Measurements from ENCODE around the gene MYO10. TPM values are rescaled to one million over a fixed set of nuclear protein-coding genes. Genes with fewer than 3 reads are reported as not detected.

MYO10 gene
- polyA plus RNA-seq, 4 donors: 28.8 to 46.4 (median 40.1) TPM

DNA sequence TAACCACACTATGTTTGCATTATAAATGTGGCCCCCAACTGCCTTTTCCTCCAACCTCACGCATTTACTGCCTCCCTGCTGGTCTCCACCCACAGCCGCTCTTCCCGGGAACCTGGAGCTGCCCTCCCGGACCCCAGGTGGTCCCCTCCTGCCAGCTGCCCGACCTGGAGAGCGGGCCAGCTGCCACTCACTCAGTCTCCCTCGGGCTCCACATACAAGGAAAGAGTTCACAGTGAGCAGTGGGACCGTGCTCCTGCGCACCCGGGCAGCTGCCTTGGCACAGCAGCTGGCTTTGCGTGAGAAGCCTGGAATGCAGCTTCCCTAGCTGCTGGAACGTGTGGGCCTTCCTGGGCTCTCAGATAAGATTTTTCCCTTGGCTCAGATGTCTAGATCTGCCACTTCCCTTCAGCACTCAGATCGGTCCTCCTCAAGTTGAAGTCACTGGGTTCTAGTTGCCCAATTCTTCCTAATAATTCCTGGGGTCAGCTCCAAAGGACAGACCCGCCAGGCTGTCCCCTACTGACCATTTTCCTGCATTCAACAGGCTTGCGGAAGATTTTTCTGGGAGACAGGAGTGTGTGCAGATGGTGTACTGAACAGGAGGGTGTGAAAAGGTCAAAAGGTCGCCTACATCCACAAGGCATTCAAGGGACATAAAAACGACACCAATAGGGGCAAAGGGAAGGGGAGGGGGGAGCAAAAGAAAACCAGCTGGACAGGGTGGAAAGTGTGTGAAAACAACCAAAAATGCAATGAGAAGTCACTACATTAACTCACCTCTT lies 69.1 kb downstream of the MYO10 start:
- no peak for DNase-seq (ENCODE audit: low read depth in 4 of 4, low spot score in 3 of 4)

DNA sequence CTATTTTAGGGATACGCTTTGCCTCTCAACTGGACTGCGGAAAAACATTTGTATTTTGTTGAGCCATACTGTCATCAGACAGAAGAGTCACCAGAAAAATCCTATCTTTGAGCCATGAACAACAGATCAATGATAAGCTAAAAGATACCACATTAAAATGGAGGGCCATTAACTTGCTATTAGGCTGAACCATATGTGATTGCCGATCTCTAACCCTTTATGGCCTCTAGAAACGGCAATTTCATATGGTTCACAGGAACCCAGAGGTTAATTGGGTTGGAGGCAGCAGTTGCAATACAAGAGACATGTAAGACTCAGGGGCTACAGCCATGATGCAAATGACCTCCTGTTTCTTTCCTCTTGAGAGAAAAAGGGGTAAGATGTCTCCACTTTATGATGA lies 69.8 kb downstream of the MYO10 start:
- DNase-seq (ENCODE audit: low read depth in 4 of 4, low spot score in 3 of 4): no peak

DNA sequence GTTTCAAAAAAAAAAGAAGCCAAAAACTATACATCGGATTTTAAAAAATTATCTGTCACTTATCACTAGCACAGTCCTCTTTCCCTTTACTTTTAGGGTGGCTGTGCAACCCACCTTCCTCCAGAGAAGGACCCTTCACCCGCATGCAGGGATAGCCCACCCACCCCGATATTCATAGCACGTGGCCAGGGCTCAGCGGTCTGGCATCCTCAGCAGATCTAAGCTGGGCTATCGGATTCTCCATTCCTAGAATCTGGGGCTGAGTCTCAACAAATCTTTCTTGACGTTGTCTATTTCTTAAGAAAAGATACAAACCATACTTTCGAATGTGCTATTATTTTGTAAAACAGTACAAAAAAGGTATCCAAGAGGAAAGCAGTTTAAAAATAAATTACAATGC lies 70.9 kb downstream of the MYO10 start:
- DNase-seq (ENCODE audit: low read depth in 4 of 4, low spot score in 3 of 4): no peak

DNA sequence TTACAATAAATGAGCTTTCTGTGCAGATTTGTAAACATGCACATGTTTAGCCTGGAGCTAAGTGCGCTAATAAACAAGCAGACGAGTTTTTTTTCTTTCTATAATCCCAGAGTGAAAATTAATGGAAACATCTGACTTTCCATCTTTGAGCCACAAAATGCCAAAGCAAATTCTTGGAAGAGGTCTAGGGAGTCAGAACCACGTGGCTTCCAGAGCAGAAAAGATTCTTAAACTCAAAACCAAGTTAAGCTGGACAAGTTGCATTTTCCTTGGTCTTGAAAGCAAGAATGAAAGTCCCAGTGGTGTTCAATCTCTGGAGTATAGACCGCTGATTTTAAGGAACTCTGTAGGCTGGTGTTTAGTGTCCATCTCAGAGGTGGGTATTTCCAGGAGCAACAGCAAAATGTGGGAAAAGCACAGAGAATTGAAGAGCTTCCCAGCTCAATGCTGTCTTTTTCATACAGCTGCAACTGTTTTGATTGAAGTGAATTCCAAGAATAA lies 71.4 kb downstream of the MYO10 start:
- DNase-seq (ENCODE audit: low read depth in 4 of 4, low spot score in 3 of 4): no peak

DNA sequence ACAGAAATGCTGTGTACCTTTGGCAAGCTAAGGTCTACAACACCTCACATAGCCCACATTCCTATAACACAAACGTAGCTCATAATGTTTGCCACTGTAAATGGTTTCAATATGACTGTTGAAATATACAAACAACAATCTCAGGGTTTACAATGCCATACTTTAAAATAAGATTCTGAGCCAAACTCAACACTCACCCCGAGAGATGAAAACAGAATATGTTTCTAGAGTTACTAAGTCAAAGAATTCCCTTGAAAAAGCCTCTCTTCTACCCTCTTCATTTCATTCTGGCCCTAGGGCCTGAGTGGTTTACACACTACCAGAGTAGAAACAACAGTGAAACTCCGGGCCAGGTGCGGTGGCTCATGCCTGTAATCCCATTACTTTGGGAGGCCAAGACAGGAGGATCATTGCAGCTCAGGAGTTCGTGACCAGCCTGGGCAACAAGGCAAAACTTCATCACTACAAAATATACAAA lies 72.6 kb downstream of the MYO10 start:
- DNase-seq (ENCODE audit: low read depth in 4 of 4, low spot score in 3 of 4): no peak

DNA sequence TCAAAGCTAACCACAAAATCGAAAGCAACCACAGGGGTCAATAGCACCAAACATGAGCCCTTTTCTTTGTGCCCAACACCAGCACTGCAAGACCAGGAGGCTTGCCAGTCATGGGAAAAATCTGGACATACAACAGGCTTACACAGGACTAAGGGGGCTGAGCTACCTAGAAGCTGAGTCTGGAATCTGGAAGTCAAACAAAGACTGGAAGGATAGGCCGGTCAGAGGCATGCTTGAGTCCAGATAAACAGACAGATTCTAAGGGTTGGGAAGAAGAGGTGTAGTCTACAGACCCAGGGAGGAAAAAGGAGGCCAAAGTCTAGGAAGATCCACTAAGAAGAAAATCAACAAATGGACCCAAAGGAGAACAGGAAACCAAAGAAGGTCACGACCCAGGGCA lies 73.3 kb downstream of the MYO10 start:
- DNase-seq (ENCODE audit: low read depth in 4 of 4, low spot score in 3 of 4): no peak

DNA sequence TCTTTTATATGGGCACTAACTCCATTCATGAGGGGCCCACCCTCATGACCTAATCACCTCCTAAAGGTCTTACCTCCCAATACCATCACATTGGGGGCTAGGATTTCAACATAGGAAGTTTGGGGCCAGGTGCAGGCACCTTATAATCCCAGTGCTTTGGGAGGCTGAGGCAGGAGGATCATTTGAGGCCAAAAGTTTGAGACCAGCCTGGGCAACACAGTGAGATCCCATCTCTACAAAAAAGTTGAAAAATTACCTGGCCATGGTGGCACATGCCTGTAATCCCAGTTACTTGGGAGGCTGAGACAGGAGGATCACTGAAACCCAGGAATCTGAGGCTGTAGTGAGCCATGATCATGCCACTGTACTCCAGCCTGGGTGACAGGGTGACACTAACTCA lies 76.7 kb downstream of the MYO10 start:
- no peak for DNase-seq (ENCODE audit: low read depth in 4 of 4, low spot score in 3 of 4)

DNA sequence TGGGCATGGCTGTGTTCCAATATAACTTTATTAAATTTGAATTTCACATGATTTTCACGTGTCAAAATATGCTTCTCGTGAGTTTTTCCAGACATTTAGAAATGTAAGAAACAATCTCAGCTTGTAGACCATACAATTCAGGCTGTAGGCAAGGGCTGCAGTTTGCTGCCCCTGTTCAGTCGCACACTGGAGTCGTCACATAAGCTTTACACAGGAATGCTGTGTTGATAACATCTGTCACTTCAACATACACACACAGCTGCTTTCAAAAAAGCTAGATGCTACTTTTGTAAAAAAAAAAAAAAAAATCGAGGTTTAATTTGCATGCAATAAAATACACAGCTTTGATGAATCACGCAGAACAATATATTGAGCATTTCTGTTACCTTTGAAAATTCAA lies 77.9 kb downstream of the MYO10 start:
- no peak for DNase-seq (ENCODE audit: low read depth in 4 of 4, low spot score in 3 of 4)

DNA sequence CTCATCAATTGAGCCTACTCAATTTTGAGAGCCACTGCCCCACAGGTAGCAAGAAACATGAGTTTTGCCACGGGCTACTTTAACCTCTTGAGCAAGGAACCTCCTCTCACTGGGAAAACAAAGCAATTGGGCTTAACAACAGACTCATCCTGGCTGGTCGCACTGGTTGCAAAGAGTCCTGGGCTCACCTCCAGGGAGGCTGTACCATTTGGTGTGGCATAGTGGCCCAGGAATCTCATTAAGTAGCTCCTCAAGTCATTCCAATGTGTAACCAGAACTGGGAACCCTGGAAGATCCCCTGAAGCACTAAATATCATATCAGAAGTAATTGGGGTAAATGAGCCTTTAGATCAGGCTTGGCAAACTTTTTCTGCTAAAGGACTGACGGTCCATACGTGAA lies 78.5 kb downstream of the MYO10 start:
- no peak for DNase-seq (ENCODE audit: low read depth in 4 of 4, low spot score in 3 of 4)

DNA sequence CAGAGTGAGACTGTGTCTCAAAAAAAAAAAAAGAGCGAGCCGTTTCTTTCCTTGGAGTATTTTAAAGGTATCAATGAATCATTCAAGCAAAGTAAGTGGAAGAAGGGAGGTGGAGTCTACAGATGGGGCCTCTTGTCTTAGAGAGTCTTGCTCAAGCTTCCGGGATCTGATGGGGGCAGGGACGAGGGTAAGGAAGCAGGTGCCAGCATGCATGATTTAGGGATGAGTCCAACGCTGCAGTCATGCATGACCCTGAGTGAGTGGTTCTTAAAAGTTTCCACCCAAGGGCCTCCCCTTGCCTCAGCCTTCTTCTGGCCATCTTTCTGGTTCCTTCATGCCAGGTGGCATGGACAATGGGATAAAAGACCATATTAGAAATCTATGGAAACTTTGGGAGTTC lies 79.6 kb downstream of the MYO10 start:
- DNase-seq (ENCODE audit: low read depth in 4 of 4, low spot score in 3 of 4): no peak

DNA sequence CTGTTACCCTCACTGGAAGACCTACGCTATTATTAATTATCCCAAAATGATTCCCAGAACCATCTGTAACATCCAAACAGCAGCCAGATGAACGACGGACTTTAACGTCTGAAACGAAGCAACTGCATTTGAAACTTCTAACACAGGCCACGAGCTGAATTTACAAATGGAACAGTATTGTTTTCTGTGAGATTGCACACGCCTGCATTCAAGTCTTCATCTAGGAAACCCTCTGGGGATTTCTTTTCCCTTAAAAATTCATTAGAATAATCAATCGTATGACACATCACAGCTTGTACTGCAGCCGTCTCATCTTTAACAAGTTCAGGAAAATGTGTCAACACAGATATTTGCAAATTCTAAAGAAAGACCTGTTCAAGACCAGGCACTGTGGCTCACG lies 80.2 kb downstream of the MYO10 start:
- DNase-seq (ENCODE audit: low read depth in 4 of 4, low spot score in 3 of 4): no peak

DNA sequence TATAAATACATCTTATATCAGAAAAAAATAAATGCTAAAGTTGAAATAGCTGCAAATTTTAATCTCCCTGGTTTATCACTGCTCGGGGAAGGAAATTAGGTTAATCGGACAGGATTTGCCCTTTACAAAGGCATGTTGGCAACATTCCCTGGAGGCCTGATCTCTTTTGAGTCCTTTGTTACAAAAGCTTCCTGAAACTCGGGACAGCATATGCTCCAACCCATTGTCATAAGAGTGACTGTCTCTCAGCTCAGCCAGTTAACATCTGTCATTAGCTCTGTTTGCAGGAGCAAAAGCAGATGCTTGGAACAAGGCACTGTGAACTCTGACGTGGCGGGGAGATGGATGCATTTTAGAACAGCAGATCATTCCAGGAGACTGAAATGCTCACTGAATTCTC lies 80.6 kb downstream of the MYO10 start:
- no peak for DNase-seq (ENCODE audit: low read depth in 4 of 4, low spot score in 3 of 4)

DNA sequence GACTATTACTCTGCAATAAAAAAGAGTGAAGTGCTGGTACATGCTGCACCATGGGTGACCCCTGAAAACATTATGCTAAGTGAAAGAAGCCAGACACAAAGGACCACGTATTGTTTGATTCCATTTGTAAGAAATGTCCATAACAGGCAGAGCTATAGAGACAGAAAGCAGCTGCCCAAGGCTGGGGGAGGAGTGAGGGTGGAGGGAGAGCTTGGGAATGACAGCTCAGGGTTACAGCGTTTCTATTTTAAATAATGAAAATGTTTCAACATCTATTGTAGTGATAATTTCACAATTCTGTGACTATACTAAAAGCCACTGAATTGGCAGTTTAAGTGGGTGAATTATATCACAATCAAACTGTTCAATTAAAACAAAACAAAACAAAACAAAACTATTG lies 81.7 kb downstream of the MYO10 start:
- DNase-seq (ENCODE audit: low read depth in 4 of 4, low spot score in 3 of 4): no peak

DNA sequence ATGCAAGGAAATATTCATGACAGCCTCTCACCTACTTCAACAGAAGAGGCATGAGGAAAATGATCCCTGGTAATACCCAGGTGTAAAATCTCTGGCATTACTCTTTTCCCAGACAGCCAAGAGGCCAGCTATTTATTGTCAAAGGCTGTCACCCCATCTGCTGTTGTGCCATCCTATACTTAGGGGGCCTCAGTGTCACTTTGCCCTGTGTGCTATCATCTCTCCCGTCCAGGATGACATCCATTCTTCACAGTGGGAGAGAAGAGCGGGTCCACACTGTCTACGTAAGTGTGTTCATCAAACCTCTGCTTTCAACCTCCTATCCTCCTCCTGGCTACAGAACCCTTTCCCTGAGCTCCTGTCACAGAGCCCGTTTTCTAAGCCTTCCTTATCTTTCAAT lies 82.6 kb downstream of the MYO10 start:
- no peak for DNase-seq (ENCODE audit: low read depth in 4 of 4, low spot score in 3 of 4)

DNA sequence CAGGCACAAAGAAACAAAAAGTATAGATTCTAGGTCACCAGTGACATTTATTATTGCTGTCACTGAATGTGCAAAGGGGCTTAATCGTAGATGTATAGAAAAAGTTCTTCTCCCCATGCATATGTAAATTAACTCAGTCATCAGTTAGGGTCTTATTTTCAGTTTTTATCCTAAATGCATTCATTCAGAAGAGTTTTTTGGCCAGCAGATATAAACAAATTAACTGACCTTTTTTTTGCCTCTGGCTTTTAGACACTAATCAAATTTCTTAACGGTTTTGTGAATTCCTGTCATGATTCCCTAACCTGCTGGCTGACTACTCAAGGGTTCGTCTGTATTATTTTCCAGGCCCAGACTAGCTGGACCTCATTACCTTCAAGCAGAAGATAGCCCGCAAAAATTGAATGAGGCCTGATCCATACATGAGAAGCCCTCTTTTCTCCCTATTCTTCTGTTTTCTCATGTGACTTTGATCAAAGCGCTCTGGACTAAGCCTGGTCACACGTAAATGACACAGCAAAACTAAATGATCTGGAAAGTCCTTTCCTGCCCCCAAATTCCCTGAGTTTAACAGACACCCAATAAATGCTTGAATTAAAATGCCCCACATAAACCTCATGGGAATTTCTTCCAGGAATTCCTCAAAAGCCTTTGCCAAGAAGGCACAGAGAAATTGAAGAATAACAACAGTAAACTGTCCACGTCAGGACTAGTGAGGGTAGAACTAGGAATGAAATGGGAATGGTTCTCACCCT lies 83.7 kb downstream of the MYO10 start:
- DNase-seq (ENCODE audit: low read depth in 4 of 4, low spot score in 3 of 4): no peak

DNA sequence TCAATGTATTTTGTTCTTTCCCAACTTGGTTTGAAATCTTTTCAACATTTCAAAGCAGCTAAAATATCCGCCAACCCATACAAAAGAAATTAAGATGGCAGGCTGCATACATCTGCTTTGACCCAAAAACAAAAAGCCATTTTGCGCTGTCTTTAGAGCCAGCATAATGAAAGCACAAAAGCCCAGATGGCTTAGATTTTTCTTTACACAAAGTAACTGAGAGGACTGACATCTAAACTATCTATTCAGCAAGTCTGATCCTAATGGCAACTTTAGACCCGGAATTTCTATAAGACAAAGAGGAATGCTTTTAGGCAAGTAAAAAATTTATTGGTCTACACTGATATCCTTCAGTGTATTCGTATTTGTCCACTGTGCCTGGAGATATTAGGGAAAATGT lies 86.3 kb downstream of the MYO10 start:
- no peak for DNase-seq (ENCODE audit: low read depth in 4 of 4, low spot score in 3 of 4)

DNA sequence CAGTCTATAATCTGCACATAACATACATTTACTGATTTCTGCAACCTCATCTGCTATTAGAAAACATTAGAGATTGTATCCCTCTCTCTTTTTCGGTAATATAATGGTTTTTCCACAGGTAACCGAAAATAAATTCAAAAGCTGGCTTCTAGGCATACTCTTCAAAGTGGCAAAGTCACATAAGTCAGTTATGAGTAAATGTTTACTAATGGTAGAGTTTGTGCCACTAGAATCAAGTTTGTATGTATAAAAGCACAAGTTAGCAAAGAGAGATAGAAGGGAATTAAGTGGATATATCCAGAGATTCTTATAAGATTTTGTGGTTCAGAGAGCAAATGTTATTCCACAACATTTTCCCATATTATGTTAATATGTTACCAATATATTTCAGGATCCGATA lies 86.9 kb downstream of the MYO10 start:
- DNase-seq (ENCODE audit: low read depth in 4 of 4, low spot score in 3 of 4): no peak

DNA sequence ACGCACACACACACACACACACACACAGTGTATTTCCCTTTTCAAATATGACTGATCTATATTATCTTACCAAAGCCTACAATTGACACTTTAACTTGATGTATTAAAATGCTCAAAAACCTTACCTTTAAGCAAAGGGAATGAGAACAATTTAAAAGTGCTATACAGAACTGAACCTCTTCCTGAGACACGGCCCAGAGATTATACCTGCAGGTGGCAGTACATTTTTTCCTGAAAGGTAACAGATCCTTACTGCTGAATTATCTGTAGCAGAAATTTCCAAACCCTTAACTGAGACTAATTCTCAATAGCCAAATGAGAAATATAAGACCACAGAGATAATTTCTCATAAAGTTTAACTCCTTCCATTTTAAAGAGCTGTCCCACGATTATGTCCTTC lies 91.1 kb downstream of the MYO10 start:
- DNase-seq (ENCODE audit: low read depth in 4 of 4, low spot score in 3 of 4): no peak

DNA sequence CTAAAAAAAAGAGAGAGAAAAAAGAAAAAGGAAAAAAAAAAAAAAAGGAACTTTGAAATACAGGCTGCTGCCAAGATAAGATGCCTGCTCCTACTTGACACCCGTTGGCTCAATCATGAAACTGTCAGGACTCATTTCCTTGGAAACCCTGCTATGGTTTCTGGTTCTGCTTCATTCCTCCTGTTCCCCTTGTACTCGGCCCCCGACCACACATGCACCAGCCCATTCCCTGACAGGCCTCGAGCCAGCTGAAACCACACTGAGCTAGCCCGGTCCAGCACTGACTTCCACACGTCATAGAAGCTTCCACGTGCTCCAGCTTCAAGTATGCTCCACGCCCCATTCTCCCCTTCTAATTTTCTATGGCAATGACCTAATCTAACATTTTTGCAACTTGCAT lies 93.2 kb downstream of the MYO10 start:
- no peak for DNase-seq (ENCODE audit: low read depth in 4 of 4, low spot score in 3 of 4)

DNA sequence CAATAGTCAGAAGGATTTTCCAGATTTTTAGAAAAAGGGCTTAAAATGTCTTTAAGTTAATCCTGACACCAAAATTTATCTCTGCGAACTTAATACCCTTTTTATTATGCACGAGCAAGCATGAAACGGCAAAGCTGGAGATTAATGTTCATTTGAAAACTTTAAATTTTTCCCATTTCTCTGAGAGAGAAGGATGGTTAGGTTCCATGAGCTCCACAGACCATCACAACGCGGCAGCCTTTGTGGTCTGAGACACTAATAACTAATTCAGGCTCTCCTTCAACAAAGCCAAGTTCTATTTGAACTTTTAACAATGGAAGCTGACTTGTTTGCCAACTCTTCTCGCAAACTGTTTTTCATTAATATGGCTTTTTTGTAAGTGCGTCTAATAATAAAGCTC lies 94.7 kb downstream of the MYO10 start:
- DNase-seq (ENCODE audit: low read depth in 4 of 4, low spot score in 3 of 4): no peak

DNA sequence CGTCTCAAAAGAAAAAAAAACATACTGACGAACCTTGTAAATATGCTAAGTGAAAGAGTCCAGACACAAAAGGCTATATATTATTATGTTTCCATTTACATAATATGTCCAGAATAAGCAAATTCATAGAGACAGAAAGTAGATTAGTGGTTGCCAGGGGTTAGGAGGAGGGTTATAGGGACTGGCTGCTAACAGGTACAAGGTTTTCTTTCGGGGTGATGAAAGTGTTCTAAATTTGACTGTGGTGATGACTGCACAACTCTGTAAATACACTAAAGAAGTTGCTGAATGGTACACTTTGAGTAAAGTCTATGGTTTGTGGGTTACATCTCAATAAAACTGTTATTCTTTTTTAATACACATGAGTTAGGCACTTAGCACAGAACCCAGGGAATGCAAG lies 98.8 kb downstream of the MYO10 start:
- DNase-seq (ENCODE audit: low read depth in 4 of 4, low spot score in 3 of 4): no peak

DNA sequence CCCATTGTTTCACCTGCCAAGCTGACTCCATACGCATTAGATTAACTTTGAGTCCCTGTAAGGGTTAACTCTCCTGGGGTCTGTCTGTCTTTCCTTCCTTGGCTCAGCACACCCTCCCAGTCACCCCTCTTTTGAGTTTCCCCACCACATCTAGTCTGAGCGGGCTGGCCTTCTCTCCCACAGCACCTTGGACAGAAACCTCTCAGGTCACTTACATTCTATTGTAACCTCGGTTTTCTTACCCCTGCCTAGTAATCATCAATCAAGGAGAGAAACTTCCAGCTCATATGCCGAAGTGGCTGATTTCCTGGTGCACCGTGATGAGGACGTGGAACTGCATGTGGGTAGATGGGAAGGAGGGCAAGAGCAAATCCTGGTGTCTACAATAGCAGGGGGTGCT lies 102.1 kb downstream of the MYO10 start:
- DNase-seq (ENCODE audit: low read depth in 4 of 4, low spot score in 3 of 4): no peak

All from left renal pelvis (tissue), 4 donors.